RPMI7951 (cell line): Measurements from ENCODE around the gene KMT2B. TPM values are rescaled to one million over a fixed set of nuclear protein-coding genes. Genes with fewer than 3 reads are reported as not detected.

ENCODE experiments used
- DNase-seq: peaks from one replicate; pipeline ENCODE4 v3.0.0-alpha.2; 2012; ENCODE audit warnings: low read depth
- total RNA-seq: library from RNA; depleted of rRNA; stranded (reverse); fragments of >200 nt; shearing (Covaris generic); gene quantifications from 2 replicates; pipeline ENCODE4 v1.2.3, GENCODE V29; 2014

KMT2B gene
- total RNA-seq, 1 experiment from 2014 or later: 6.8 TPM

DNA sequence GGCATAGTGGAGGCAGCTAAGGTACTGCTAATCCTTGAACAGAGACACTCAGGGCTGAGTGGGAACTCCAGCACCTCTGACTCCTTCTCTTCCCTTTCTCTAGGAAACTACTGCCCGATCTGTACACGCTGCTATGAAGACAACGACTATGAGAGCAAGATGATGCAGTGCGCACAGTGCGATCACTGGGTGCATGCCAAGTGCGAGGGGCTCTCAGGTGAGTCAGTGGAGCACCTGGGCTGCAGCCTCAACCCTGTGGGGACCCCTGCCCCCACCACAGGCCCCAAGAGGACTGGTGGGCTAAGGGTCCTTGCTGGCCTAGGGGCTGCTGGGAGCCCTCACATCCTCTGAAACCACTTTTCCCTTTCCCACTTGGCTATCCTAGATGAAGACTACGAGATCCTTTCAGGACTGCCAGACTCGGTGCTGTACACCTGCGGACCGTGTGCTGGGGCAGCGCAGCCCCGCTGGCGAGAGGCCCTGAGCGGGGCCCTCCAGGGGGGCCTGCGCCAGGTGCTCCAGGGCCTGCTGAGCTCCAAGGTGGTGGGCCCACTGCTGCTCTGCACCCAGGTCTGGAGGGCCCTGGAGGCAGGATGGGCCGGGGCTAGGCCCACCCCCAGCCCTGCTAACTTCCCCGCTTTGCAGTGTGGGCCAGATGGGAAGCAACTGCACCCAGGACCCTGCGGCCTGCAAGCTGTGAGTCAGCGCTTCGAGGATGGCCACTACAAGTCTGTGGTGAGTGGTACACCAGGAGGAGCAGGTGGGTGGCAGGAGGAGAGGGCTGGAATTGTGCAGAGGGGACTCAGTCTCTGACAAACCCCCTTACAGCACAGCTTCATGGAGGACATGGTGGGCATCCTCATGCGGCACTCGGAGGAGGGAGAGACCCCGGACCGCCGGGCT, 9.5 kb downstream of the KMT2B start:
- no peak for DNase-seq

- DNase-seq: no peak
Measured at GRCh38 chr19:35727956-35728706, 10.3 kb downstream of the KMT2B start.

GRCh38 chr19:35729021-35729420, 11.2 kb downstream of the KMT2B start:
- DNase-seq: no peak

DNA sequence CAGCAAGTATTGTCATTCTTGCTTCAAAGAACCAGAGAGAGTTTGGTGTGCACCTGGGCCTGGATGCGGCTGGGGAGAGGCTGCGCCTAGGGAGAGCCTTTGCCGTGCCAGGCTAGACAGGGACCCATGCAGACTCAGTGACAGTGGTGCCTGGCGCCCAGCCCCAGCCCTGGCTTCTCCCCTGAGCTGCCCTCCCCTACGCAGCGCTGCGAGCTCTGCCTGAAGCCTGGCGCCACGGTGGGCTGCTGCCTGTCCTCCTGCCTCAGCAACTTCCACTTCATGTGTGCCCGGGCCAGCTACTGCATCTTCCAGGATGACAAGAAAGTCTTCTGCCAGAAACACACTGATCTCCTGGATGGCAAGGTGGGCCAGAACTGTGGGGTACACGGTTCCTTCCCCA, 12.0 kb downstream of the KMT2B start:
- DNase-seq: no peak

GRCh38 chr19:35730326-35730725, 12.5 kb downstream of the KMT2B start:
- no peak for DNase-seq

DNA sequence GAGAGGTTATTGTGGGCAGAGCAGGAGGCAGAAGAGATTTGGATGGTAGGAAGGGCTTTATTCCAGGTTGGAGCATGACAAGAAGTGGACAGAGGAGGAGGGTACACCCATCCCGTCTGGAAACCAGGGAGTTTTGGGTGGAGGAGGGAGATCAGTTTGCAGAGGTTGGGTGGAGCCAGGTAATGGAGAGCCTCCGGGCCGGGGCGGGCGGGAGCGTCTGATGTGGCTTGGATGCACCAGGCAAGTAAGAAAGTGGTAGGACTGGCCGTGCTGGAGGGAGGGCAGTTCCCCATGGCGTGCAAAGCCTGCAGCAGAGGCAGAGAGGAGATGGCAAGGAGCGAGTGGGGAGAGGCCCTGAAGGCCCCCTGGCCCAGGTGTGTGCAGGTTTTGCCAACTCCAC, 13.6 kb downstream of the KMT2B start:
- DNase-seq: no peak

- no peak for DNase-seq
Measured at GRCh38 chr19:35731779-35732405, 14.1 kb downstream of the KMT2B start.

DNA sequence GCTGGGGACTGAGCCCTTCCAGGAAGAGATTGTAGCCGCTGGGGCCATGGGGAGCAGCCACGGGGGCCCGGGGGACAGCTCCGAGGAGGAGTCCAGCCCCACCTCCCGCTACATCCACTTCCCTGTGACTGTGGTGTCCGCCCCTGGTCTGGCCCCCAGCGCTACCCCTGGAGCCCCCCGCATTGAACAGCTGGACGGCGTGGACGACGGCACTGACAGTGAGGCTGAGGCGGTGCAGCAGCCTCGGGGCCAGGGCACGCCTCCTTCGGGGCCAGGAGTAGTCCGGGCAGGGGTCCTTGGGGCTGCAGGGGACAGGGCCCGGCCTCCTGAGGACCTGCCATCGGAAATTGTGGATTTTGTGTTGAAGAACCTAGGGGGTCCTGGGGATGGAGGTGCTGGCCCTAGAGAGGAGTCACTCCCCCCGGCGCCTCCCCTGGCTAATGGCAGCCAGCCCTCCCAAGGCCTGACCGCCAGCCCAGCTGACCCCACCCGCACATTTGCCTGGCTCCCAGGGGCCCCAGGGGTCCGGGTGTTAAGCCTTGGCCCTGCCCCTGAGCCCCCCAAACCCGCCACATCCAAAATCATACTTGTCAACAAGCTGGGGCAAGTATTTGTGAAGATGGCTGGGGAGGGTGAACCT, 14.9 kb downstream of the KMT2B start:
- no peak for DNase-seq

DNA sequence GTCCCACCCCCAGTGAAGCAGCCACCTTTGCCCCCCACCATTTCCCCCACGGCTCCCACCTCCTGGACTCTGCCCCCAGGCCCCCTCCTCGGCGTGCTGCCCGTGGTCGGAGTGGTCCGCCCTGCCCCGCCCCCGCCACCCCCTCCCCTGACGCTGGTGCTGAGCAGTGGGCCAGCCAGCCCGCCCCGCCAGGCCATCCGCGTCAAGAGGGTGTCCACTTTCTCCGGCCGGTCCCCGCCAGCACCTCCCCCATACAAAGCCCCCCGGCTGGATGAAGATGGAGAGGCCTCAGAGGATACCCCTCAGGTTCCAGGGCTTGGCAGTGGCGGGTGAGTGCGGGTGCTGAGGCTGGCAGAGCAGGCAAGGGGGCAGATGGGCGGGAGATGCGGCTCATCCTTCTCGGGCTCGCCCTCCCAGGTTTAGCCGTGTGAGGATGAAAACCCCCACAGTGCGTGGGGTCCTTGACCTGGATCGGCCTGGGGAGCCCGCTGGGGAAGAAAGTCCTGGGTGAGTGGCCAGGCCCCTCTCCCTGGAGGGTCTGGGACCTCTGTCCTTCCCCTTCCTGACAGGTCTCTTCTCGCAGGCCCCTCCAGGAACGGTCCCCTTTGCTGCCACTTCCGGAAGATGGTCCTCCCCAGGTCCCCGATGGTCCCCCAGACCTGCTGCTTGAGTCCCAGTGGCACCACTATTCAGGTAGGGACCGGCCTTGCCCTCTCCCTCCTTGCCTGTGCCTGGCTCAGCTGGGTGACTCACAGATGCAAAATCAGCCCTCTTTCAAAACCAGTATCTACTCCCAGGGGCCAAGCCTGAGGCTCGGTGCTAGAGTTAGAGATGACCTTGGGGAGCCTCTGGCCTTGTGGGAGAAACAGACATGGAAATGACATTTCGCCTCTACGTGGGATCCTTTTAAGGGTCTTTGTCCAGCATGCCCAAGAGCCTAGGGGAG, 15.7 kb downstream of the KMT2B start:
- DNase-seq: no peak

DNA sequence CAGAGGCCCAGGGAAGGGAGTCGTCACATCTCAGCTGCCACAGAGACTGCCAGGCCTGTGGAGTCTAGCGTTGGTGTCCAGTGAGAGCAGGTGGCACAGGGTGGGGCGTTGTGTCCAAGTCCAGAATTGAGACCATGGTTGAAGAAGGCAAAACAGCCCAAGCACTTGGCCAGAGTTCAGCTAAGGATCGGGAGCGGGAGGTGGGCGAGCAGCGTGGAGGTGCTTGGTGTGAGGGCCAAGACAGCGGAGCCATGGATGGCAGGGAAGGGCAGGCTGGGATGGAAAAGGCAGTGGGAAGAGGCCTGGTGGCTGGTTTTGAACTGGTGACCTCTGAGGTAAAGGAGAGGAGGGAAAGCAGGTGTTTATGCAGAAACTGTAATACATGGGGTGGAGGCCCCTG, 16.5 kb downstream of the KMT2B start:
- DNase-seq: no peak

- DNase-seq: no peak
Measured at GRCh38 chr19:35734889-35735288, 17.1 kb downstream of the KMT2B start.

- no peak for DNase-seq
Measured at GRCh38 chr19:35736913-35737886, 19.4 kb downstream of the KMT2B start.

DNA sequence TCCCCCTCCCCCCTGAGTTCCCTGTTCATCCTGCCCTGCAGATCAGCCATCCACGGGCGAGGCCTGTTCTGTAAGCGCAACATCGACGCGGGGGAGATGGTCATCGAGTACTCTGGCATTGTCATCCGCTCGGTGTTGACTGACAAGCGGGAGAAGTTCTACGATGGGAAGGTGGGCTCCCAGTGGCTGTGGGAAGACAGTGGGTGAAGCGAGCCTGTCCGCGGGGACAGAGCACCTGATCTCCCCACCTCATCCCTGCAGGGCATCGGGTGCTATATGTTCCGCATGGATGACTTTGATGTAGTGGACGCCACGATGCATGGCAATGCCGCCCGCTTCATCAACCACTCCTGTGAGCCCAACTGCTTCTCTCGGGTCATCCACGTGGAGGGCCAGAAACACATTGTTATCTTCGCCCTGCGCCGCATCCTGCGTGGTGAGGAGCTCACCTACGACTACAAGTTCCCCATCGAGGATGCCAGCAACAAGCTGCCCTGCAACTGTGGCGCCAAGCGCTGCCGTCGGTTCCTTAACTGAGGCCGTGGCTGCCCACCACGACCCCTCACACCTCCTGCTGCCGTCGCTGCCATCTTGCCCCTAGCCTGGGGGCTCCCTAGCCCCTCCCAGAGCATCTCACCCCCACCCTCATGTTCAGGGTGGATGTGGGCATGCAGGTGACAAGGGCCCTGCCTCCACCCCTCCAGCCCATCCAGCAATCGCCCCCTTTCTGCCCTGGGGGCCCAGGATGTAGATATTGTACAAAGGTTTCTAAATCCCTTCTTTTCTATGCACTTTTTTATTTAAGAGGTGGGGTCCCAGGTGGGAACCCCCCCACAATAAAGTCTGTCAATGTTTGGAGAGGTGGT, 20.5 kb downstream of the KMT2B start:
- no peak for DNase-seq

DNA sequence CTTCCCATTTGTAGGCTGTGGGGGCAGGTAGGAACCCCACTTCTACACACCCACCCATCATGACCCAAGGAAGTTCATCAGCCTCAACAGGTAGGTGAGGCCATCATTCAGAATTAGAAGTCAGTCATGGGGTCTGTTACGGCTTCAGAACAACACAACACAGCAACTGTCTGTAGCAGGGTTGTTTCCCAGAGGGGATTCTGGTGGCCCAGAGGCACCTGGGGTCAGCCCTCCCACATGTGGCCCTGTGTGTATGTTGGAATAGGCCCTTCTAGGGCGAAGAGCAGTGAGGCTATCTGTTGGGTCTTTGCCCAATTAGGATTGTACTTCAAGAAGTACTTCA, 21.1 kb downstream of the KMT2B start:
- no peak for DNase-seq

GRCh38 chr19:35739275-35740107, 21.7 kb downstream of the KMT2B start:
- no peak for DNase-seq

DNA sequence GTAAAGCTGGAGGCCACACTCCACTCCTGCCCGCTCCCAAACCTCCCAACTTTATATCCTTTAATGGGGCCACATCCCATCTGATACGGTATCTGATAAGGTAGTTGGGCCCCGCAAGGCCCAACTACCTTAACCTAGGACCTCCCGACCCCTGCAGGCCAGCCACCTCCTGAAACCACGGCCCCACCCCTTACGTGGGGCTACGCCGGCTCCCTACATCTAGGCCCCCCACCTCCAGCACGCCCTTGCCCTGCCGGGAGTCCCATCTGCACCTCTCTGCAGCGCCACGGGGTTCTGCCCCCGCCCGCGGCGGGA, 22.3 kb downstream of the KMT2B start:
- no peak for DNase-seq

GRCh38 chr19:35740423-35741202, 22.8 kb downstream of the KMT2B start:
- peak; percentile 98 for DNase-seq

- DNase-seq: no peak
Measured at GRCh38 chr19:35741203-35741515, 23.4 kb downstream of the KMT2B start.
